GM12801 (cell line): Measurements from ENCODE around the gene MYO5C.

ENCODE experiments used
- TF ChIP-seq, protein P1 (sequence below): IDR thresholded peaks from one replicate; pipeline ENCODE4 v1.5.1; 2011; ENCODE audit warnings: control low read depth; ENCODE audit not compliant: insufficient read length; ENCODE audit errors: extremely low read depth

MYO5C gene

GRCh38 chr15:52295421-52296001, at the start of gene MYO5C:
Gene MYO5C (minus strand): TSS chr15:52295804. CDS start chr15:52295636, 168 bp downstream.
- TF ChIP-seq, protein P1, sequence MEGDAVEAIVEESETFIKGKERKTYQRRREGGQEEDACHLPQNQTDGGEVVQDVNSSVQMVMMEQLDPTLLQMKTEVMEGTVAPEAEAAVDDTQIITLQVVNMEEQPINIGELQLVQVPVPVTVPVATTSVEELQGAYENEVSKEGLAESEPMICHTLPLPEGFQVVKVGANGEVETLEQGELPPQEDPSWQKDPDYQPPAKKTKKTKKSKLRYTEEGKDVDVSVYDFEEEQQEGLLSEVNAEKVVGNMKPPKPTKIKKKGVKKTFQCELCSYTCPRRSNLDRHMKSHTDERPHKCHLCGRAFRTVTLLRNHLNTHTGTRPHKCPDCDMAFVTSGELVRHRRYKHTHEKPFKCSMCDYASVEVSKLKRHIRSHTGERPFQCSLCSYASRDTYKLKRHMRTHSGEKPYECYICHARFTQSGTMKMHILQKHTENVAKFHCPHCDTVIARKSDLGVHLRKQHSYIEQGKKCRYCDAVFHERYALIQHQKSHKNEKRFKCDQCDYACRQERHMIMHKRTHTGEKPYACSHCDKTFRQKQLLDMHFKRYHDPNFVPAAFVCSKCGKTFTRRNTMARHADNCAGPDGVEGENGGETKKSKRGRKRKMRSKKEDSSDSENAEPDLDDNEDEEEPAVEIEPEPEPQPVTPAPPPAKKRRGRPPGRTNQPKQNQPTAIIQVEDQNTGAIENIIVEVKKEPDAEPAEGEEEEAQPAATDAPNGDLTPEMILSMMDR: no peak

DNA sequence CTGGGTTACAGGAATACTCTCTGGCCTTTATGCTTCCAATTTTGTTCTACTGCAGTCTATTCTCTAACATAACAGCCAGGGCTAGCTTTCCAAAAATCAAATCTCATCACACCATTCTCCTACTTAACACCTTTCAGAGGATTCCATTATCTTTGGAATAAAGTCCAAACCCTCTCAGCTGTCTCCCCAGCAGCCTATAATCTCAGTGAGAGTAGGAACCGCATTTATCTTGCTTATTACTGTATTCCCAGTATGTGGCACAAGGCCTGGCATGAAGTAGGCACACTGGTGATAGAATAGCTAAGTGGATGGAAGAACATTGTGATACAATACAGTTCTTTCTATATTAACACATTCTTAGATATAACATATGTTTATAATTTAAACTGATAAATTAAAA, 49.0 kb upstream of the MYO5C start:
- TF ChIP-seq, protein P1: no peak

DNA sequence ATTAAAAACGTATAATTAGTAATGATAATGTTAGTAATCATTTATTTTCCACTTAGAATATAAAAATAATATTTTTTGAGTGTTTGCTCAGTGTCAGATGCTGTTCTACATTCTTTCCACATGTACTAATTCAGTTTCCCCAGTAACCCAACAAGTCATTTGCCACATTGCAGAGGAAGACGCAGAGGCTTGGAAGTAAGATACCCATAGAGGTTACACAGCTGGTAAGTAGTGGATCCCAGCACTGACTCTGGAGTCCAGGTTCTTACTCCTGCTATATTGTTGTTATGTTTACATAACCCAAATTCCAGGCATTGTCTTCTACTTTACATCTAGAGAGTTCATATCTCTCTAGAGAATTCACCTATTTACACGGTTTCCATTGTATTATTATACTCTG, 48.2 kb upstream of the MYO5C start:
- TF ChIP-seq, protein P1: no peak

DNA sequence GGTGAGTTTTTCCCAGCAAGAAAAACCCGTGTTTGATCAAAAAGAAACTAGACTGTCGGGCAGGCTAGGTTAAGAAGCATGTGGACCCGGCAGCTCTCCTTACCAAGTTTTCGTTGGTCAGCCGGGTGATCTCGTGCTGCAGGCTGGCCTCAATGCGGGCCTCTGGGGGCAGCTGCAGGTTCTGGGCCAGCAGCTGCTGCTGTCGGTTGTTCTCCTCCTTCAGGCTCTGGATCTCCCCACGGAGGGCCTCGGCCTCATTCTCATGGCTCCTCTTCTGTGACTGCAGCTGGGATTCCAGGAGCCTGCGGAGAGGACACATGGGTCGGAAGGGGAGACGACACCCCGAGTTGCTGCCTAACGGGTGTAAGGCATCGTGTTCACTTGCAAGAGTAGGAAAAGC, 44.5 kb upstream of the MYO5C start:
- TF ChIP-seq, protein P1: no peak

DNA sequence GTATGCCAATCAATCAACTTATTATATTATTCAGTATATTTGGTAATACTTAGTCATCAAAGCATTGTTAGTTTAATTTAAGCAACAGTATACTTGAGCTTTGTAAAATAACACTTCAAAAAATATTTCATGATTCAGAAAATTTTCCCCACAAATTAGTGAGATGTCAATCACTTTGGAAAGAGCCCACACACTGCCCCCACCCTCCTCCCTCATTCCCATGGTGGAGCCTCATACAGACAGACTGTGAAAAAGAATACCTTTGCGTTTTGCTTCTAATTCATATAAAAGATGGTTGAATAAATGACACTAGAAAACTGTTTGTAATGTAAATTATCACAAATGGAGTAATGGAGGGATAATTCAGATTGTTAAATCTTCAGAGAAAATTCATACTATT, 43.3 kb upstream of the MYO5C start:
- TF ChIP-seq, protein P1: no peak

DNA sequence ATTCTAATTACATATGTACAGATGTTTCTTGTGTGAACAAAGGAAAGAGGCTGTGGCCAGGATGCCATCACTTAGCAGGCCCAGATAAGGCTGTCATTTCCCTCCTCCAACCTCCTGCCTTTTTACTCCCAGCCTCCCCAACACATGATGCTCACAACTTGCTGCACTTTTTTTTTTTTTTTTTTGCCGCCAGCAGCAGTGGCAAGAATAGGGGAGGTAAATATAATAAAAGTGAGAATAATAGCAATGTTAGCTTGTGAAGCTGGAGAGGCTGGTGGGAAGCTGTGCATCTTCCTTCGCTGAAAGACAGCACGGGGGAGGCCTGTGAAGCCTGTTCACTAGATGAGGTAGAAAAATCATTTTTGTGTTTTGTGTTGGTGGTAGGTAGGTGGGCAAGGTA, 42.5 kb upstream of the MYO5C start:
- TF ChIP-seq, protein P1: no peak

GRCh38 chr15:52337198-52337853, 41.7 kb upstream of the MYO5C start:
- TF ChIP-seq, protein P1: no peak
